HG03520 (cell line): ENCODE results near the gene STPG1.

Experiments
- ATAC-seq: cut with Tn5 transposase; IDR thresholded peaks from one replicate; pipeline ENCODE4 v1.9.1; 2021; ENCODE audit warnings: mild to moderate bottlenecking, moderate library complexity; ENCODE audit not compliant: unreplicated experiment

The STPG1 gene

GRCh38 chr1:24400065-24400464 is 13.5 kb downstream of the STPG1 start:
- no peak for ATAC-seq

GRCh38 chr1:24393892-24394291 is 19.7 kb downstream of the STPG1 start:
- no peak for ATAC-seq

GRCh38 chr1:24392982-24393650 is 20.5 kb downstream of the STPG1 start:
- no peak for ATAC-seq

- no peak for ATAC-seq
Observed at GRCh38 chr1:24392604-24392946, 21.0 kb downstream of the STPG1 start.

GRCh38 chr1:24391882-24392603 is 21.5 kb downstream of the STPG1 start:
- peak; percentile 61 for ATAC-seq

- no peak for ATAC-seq
Observed at GRCh38 chr1:24390924-24391782, 22.4 kb downstream of the STPG1 start.

- ATAC-seq: no peak
Observed at GRCh38 chr1:24389231-24389678, 24.3 kb downstream of the STPG1 start.

- no peak for ATAC-seq
Observed at GRCh38 chr1:24388331-24388885, 25.2 kb downstream of the STPG1 start.

- ATAC-seq: no peak
Observed at GRCh38 chr1:24387636-24388175, 25.9 kb downstream of the STPG1 start.

GRCh38 chr1:24386931-24387330 is 26.7 kb downstream of the STPG1 start:
- ATAC-seq: no peak

GRCh38 chr1:24386241-24386640 is 27.3 kb downstream of the STPG1 start:
- no peak for ATAC-seq

GRCh38 chr1:24385160-24385940 is 28.2 kb downstream of the STPG1 start:
- no peak for ATAC-seq

- ATAC-seq: no peak
Observed at GRCh38 chr1:24384251-24385090, 29.1 kb downstream of the STPG1 start.

GRCh38 chr1:24383381-24383940 is 30.1 kb downstream of the STPG1 start:
- ATAC-seq: no peak

- no peak for ATAC-seq
Observed at GRCh38 chr1:24382165-24382577, 31.4 kb downstream of the STPG1 start.

- no peak for ATAC-seq
Observed at GRCh38 chr1:24381256-24381655, 32.3 kb downstream of the STPG1 start.

GRCh38 chr1:24380508-24380907 is 33.1 kb downstream of the STPG1 start:
- no peak for ATAC-seq

GRCh38 chr1:24379733-24380315 is 33.8 kb downstream of the STPG1 start:
- no peak for ATAC-seq
